GM10847 (cell line): ENCODE measurements around the gene PUSL1.

Experiments
- POLR2A ChIP-seq: IDR thresholded peaks from 2 replicates; pipeline ENCODE4 v1.6.1; 2011; ENCODE audit not compliant: insufficient read length; ENCODE audit errors: extremely low read depth

Gene PUSL1

DNA sequence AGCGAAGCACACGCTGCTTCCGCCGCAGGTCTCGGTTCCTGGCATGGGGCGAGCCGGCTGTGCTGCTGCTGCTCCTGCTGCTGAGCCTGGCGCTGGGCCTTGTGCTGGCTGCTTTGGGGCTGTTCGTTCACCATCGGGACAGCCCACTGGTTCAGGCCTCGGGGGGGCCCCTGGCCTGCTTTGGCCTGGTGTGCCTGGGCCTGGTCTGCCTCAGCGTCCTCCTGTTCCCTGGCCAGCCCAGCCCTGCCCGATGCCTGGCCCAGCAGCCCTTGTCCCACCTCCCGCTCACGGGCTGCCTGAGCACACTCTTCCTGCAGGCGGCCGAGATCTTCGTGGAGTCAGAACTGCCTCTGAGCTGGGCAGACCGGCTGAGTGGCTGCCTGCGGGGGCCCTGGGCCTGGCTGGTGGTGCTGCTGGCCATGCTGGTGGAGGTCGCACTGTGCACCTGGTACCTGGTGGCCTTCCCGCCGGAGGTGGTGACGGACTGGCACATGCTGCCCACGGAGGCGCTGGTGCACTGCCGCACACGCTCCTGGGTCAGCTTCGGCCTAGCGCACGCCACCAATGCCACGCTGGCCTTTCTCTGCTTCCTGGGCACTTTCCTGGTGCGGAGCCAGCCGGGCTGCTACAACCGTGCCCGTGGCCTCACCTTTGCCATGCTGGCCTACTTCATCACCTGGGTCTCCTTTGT is 25.3 kb downstream of the PUSL1 start:
- TF ChIP-seq POLR2A: no peak

DNA sequence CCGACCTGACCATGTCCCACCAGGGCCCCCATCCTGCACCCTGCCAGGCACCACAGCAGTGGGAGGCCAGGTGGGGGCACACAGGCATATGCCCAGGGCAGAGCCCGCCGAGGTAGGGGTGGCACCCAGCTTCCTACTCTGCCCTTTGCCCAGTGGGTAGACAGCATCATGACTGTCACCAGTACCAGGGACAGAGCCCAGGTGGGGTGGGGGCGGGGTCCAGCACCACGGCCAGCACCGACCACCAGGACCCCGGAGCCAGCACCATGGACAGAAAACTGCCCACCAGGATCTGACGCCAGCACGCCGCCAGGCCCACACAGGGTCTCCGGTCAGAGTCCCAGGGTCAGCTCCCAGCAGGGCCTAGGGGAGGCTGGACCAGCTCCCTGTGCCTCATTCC is 26.4 kb downstream of the PUSL1 start:
- TF ChIP-seq POLR2A: no peak

DNA sequence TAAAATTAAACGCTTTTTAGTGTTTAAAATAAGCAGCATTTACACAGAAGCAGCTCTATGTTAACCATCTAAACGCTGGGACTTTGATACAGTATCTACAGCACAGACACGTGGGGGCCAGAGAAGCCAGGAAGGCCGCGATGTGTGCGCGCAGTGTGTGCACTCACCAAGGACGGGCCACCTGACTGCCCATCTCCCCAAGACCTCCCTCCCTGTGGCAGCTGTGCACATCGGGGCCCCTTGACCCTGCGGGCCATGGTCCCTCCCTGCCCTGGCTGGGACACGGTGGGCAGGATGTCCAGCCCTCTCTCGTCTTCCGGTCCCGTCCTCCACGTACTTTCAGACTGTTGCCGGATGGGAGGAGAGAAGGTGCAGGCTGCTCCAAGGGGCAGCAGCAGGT is 26.9 kb downstream of the PUSL1 start:
- TF ChIP-seq POLR2A: no peak

DNA sequence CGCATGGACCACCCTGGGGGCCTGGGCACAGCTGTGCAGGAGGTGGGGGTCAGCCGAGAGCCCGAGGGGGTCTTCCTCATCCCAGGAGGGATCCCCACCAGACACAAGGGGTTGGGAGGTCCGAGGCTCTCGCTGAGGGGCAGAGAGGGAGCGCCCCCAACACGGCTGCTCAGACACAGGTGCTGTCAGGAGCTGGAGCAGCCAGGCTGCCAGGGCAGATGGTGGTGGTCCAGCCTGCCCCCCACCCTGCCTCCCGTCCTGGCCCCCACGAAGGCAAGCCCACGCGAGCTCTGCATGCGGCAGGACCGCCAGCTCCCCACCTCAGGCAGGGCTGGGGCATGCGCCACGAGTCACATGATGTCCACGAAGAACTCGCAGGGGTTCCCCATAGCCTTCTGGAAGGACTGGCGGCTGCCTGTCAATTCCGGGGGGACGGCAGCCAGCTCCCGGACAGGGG is 27.4 kb downstream of the PUSL1 start:
- TF ChIP-seq POLR2A: no peak

DNA sequence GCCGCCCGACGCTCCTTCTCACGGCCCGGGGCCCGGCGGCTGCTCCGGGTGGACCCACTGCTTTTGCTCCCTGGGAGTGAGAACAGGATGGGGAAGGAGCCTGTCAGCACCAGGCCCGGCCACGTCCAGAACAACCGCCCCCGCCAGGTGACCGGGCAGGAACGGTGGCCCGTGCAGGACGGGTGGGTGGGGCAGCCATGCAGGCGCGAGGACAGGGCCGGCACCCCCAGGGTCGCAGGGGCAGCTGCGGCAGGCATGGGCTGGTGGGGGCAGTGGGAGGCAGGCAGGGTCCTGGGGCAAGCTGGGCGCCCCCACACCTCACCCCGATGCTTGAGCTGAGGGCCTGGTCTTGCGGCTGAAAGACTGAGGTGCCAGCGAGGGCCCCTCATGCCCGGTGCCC is 28.0 kb downstream of the PUSL1 start:
- TF ChIP-seq POLR2A: no peak

DNA sequence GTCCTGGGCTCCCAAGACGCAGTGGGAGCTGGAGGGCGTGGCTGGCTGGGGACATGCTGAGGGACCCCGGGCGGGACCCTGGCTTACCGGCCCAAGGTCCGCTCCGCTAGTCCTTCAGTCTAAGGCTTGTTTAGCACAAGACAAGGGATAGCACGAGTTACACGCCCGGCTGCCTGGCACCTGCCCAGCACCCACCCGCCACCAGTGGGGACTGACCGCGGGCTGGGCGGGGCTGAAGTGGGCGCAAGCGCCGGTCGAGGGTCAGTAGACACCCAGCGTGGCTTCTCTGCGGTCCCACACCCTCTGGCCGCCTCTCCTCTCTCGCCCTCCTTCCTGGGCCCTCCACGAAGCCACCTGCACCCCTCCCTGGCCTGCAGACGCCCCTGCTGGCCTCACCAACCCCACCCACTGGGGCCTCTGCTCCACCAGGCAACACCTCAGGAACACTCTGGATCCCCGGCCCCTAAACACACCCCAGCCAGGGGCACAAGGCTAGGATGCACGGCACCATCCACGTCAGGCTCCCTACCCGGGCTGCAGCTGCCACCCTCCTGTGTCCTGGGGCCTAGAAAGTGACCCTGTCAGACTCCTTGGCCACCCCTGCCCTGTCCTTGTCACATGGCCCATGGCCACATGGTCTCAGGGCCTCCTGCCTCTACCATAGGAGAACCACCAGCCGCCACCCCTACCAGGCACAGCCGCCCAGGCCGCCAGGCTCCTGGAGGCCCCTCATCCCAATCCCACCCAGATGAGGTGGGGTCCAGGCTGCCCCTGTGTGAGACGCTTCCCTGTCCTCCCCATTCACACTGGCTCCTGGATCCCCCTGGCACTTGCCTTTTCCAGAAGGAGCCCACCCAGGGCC is 28.8 kb downstream of the PUSL1 start:
- no peak for TF ChIP-seq POLR2A

DNA sequence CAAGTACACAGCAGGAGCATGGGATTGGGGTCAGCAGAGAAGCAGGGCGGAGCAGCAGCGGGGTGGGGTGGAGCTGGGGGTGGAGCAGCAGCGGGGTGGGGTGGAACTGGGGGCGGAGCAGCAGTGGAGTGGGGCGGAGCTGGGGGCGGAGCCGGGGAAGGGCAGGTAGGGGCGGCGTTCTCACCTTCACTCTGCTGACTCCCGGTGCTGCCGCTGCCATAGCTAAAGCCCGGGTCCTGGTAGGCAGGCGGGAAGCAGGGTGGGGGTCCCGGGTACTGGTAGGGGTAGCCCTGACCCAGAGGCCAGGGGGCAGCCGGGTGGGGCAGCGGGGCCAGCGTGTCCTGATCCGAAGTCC is 29.4 kb downstream of the PUSL1 start:
- TF ChIP-seq POLR2A: no peak

DNA sequence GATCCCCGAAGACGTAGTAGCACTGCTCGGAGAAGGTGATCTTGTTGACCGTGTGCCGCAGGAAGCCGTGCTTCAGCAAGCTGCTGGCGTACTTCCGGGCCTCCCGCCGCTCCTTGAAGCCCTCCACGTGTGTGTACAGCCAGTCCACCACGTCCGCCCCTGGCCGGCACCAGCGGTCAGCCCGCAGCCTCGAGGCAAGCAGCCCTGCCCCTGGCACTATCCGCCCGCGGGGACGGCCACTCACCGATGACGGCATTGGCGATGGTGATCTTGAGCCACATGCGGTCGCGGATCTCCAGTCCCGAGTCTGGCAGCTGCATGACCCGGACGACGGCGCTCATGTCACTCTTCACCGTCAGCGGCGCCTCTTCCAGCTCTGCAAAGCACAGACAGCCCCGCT is 29.9 kb downstream of the PUSL1 start:
- no peak for TF ChIP-seq POLR2A

DNA sequence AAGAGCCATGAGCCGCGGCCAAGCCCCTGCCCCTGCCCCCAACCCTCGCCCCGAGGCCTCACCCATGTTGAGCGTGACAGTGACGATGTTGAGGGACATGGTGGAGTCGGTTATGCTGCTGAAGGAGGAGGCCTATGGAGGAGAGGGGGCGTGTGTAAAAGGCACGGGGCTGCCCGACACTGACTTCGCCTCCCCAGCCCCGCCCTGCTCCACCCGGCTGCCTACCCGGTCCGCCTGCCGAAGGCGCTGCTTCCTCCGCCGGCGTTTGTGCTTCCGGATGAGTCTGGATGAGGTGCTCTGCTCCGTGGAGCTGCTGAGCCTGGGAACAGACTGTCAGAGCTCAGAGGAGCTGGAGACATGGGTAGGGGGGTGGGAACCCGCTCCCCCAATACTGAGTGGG is 31.8 kb downstream of the PUSL1 start:
- no peak for TF ChIP-seq POLR2A

DNA sequence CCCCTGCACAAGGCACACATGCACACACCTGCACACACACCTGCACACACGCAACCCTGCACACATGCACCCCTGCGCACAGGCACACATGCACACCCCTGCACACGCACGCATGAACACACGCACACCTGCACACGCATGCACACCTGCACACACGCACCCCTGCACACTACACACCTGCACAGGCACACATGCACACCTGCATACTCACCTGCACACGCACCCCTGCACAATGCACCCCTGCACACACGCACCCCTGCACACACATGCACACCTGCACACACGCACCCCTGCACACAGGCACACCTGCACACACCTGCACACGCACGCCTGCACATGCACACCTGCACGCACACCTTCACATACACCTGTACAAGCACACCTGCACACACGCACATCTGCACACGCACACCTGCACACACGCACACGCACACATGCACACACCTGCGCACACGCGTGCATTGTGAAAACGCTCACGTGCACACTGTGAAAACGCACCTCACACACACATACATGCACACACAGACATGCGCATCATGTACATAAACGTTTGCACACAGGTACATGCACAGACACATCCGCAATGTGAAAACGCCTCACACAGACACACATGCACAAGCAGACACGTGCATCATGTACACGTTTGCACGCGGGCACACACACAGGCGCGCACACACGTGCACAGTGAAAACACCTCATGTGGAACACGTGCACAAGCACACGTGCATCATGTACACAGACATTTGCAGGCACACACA is 32.6 kb downstream of the PUSL1 start:
- TF ChIP-seq POLR2A: no peak

DNA sequence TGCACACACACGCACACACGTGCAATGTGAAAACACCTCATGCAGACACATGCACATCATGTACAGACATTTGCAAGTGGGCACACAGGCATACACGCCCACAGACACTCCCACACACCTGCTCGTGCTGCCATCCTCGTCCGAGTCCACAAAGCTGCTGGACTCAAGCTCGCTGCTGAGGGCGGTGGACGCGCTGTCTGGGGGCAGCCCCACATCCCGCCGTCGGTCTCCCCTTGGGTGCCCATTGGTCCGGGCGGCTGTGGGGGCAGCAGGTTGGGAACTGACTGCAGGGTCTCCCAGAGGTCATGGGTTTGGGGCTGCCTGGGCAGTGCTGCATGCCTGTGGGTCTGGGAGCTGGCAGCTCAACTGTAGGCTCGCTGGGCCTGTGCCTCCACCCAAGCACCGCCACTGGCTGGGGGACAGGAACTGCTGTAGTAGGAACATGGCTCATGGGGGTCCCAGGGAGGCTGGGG is 33.2 kb downstream of the PUSL1 start:
- no peak for TF ChIP-seq POLR2A

DNA sequence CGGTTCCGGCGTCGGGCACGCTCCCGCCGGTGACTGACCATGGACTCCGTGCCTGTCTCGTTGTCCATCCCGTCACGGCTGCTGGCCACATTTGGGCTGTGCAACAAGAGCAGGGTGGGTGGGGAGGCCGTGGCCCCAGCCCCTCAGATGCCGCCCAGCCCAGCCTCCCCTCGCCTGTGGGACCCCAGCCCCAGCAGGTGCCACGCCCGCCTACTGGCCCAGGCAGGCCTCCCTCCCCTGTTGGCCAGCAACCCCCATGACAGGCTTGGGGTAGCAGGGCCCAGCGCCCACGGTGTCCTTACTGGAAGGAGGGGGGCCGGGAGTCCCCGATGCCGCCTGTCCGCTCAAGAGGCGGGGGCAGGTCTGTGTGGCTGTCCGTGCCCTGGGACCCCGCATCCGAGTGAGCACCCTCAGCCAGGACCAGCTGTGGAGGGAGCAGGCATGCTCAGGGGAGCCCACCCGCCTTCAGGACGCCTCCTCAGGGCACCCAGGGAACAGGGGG is 33.7 kb downstream of the PUSL1 start:
- TF ChIP-seq POLR2A: no peak

DNA sequence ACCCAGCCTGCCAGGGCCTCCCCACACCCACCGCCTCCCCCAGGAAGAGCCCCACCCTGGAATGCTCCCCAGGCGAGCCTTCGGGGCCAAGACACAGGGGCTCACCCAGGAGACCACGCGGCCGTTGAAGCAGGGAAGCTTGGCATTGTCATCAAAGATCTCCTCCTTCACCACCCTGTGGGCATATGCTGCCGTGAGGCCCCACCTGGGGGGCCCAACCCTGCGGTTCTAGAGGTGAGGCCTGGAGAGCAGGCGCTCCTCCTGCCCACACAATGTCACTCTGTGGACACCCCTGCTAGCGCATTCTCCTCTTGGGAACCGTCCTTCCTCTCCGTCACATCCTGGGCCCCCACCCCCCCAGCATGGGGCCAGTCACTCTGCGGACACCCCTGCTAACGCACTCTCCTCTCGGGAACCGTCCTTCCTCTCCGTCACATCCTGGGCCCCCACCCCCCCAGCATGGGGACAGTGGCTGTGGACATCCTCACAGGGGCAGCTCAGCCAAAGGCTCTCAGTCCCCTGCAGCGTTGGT is 34.3 kb downstream of the PUSL1 start:
- no peak for TF ChIP-seq POLR2A

DNA sequence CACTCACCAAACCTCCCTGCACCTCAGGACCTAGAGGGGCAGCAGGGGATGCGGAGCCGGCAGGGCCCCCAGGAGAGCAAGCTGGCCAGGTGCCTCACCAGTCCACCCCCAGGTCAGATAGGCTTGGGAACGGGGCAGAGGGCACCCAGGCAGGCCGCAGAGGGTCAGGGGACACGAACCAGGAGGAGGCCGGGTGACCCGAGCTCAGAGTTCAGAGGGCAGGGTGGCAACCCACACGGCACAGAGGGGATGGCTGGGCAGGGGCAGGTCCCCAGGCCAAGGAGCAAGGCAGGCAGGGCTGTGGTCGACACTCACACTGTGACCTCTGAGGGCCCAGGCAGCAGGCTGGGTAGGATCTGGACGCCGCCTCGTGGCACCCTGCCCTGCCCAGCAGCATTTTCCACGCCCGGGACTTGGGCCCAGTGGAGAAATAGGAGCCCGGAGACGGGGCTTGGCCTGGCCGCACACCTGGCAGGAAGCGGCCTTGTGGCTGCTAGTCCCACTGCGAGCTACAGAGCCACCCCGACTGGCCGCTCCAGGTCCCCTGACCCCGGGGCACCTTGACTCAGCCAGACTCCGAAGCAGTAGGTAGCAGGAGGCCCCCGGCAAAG is 35.5 kb downstream of the PUSL1 start:
- TF ChIP-seq POLR2A: no peak
